Coronary artery (tissue), 2 donors: ENCODE results near the gene CSNK2A2.

Experiments
- DNase-seq: peaks from one replicate; pipeline ENCODE4 v3.0.0-alpha.2; 2017; ENCODE audit warnings: low spot score
- H3K27ac ChIP-seq, 2 donors: fragments of 200-600 bp; sonication (generic); one replicate each; pipeline ENCODE4 v1.5.1; 2016 to 2019
- H3K4me3 ChIP-seq: fragments of 200-600 bp; sonication (generic); 2 replicates; pipeline ENCODE4 v1.5.1; 2016; ENCODE audit warnings: mild to moderate bottlenecking, moderate library complexity
- TF ChIP-seq, protein P1 (sequence below): fragments of 200-600 bp; sonication (generic); IDR thresholded peaks from one replicate; pipeline ENCODE4 v1.5.1; 2019; ENCODE audit warnings: antibody characterized with exemption

The CSNK2A2 gene

DNA sequence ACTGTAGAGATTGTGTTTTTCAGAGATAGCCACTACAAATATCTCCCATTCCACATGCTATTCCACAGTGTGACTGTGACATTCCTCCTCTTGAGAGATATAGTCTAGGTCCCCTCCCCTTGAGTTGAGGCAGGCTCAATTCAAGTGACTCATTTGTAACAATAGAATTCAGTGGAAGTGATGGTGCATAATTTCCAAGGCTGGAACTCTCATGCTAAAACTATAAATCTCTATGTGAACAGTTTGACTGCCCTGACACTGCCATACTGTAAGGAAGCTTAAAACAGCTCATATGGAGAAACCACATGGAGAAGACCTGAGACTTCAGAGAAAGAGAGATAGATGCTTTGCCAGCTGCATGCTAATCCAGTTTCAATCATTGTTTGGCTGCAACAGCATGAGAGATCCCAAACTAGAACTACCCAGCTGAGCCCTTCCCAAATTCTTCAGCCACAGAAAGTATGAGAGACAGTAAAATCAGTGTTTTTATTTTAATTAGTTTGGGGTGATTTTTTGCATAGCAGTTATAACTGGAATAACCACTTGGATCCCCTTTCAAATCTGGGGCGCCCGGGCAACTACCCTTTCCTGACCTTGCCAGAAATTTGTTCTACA is 19.5 kb upstream of the CSNK2A2 start:
- no peak overlapping the region for H3K27ac ChIP-seq
- DNase-seq, result no peak
- TF ChIP-seq, protein P1, sequence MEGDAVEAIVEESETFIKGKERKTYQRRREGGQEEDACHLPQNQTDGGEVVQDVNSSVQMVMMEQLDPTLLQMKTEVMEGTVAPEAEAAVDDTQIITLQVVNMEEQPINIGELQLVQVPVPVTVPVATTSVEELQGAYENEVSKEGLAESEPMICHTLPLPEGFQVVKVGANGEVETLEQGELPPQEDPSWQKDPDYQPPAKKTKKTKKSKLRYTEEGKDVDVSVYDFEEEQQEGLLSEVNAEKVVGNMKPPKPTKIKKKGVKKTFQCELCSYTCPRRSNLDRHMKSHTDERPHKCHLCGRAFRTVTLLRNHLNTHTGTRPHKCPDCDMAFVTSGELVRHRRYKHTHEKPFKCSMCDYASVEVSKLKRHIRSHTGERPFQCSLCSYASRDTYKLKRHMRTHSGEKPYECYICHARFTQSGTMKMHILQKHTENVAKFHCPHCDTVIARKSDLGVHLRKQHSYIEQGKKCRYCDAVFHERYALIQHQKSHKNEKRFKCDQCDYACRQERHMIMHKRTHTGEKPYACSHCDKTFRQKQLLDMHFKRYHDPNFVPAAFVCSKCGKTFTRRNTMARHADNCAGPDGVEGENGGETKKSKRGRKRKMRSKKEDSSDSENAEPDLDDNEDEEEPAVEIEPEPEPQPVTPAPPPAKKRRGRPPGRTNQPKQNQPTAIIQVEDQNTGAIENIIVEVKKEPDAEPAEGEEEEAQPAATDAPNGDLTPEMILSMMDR, result no peak
- no peak overlapping the region for H3K4me3 ChIP-seq

DNA sequence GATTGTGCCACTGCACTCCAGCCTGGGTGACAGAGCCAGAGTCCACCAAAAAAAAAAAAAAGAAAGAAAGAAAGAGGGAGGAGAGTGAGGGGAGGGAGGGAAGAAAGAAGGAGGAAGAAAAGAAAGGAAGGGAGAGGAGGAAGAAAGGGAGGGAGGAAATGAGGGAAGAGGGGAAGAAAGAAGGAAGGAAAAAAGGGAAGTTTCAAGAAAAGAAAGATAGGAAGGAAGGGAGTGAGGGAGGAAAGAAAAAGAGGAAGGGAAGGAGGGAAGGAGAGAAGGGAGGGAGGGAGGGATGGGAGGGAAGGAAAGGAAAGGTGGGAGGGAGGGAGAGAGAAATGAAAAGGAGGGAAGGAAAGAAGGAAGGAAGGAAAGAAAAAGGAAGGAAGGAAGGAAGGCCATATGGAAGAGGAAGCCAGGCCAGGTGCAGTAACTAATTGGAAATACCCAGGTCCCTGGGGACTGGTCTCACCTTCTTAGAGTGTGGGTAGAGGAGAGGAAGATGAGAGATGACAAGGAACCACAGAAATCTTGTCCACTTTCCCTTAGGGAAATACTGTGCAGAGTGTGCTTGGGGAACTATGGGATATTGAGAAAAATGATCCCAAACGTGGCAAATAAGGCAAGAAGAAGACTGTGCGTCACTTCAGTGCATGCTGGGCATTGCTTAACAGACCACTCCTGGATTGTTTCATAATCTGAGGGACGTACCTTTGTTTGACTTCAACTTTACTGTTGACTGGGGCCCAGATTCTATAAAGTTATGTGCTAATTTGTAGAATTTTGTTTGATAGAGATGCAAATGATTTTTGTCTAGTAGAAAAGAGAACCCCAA is 15.1 kb upstream of the CSNK2A2 start:
- TF ChIP-seq, protein P1, result no peak
- no peak for DNase-seq
- Histone ChIP-seq H3K4me3 (no peak overlapping the region), H3K27ac (no peak overlapping the region)

DNA sequence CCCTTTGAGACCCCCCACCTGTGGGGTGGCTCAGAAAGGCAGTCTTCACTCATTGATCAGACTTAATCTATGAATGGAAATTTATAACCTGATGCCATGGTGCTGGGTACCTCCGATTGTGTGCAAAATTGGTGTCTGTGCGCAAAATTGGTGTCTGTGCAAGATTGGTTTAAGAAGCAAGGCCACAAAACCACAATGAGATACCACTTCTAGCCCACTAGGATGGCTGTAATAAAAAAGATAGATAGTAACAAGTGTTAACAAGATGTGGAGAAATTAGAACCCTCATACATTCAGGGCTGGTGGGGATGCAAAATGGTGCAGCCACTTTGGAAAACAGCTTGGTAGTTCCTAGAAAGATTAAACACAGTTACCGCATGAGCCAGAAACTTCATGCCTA is 13.9 kb upstream of the CSNK2A2 start:
- DNase-seq, result no peak
- Histone ChIP-seq H3K4me3 (no peak overlapping the region), H3K27ac (no peak overlapping the region)
- TF ChIP-seq, protein P1, result no peak

DNA sequence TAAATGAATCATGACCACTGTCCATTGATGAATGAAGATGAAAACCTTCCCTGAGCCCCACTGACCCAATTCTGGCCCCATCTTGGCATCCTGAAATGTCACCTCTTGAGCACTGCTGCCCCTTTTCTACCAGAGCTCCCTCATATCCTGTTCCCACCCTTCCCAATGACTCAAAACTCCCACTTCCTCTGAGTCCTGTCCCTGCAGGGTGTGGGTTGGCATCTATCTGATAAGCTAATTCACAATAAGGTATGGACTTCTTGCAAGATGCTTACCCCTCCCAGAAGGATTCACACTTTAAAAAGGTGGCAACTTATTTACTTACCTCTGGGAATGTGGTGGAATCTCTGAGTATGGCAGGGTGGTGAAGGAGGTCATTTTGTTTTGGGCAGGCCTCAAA is 13.3 kb upstream of the CSNK2A2 start:
- Histone ChIP-seq H3K27ac (no peak overlapping the region), H3K4me3 (no peak overlapping the region)
- no peak for DNase-seq
- TF ChIP-seq, protein P1, result no peak

DNA sequence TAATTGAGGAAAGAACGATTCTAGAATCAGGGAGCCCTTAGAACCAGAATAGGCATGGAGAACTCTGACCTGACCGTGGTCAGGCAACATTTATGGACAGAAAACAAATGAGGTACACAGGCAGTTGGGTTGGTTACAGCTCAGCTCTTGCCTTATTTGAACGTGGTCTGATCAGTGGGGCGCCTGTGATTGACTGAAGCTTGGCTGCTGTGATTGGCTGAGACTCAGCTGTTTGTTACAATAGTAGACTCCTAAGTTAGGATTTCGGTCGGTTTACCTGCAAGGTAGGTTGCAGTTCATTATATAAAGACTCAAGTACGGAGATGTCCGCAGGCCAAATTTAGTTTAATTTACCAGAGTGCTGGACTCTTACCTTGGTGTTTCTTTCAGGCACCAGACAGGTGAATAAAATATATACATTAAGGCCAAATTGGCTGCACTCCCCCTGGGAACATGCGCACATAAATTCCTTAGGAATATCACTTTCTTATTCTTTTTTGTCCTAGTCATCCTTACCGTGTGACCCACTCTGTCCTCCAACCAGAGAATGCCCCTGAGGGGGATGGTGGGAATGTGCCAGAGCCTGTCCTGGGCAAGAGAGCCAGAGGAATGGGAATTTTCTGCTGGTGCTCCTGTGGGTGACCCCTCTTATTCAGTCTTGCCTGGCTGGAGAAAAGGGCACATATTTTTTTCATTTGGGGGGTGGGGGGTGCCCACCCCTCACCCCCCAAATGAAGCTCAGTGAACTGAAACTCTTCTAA is 7.5 kb upstream of the CSNK2A2 start:
- Histone ChIP-seq H3K27ac (no peak overlapping the region), H3K4me3 (no peak overlapping the region)
- TF ChIP-seq, protein P1, result no peak
- no peak for DNase-seq

DNA sequence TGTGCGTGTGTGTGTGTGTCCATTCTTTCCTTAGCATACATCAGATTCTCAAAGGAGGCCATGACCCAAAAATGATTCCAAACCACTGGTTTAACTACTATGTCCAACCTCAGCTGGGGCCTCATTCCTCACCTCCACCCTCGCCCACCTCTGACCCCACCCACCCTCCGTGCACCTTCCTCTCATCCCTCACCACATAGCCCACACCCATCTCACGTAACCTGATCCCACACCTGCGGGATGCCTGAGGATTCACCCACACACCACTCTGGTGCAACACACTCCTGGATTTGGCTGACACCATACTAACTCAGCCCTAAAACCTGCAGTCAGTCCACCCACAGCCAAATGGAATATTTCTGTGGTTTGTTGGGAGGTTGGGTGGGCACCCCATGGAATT is 3.3 kb upstream of the CSNK2A2 start:
- TF ChIP-seq, protein P1, result no peak
- H3K27ac ChIP-seq, result no peak overlapping the region
- H3K4me3 ChIP-seq, result no peak overlapping the region
- DNase-seq, result no peak
